Gastroesophageal sphincter (tissue), 4 donors: ENCODE data around the gene RUNX3. TPM values are rescaled to one million over a fixed set of nuclear protein-coding genes. Genes with fewer than 3 reads are reported as not detected.

Experiments used
- ATAC-seq: fragments of 150-250 bp; one replicate; pipeline ENCODE4 v1.9.1; 2016; ENCODE audit warnings: mild to moderate bottlenecking, moderate library complexity
- H3K27ac ChIP-seq, 4 donors: fragments of 200-600 bp; sonication (generic) in 3 of 4; 1 replicate in 3 of 4; 2 replicates in 1 of 4; pipeline ENCODE4 v1.5.1; 2016 to 2019
- H3K27me3 ChIP-seq: fragments of 200-600 bp; sonication (generic); one replicate; pipeline ENCODE4 v1.5.1; 2019
- H3K36me3 ChIP-seq, 2 donors: fragments of 200-600 bp; sonication (generic); one replicate each; pipeline ENCODE4 v1.5.1; 2019; ENCODE audit warnings: control low read depth in 1 of 2
- H3K4me1 ChIP-seq, 3 donors: fragments of 200-600 bp; sonication (generic); 1 replicate in 2 of 3; 2 replicates in 1 of 3; pipeline ENCODE4 v1.5.1; 2016 to 2019; ENCODE audit warnings: control low read depth in 2 of 3
- H3K4me3 ChIP-seq, 2 donors: fragments of 200-600 bp; sonication (generic); one replicate each; pipeline ENCODE4 v1.5.1; 2019; ENCODE audit warnings: mild to moderate bottlenecking in 1 of 2, moderate library complexity in 1 of 2
- H3K9me3 ChIP-seq, 3 donors: fragments of 200-600 bp; sonication (generic); one replicate each; pipeline ENCODE4 v1.5.1; 2017 to 2019; ENCODE audit warnings: control low read depth in 2 of 3
- EP300 ChIP-seq: sonication (generic); formaldehyde crosslinking; IDR thresholded peaks from one replicate; pipeline ENCODE4 v1.6.1; 2017; ENCODE audit warnings: antibody characterized with exemption, mild to moderate bottlenecking
- POLR2A ChIP-seq, 2 donors: fragments of 450-650 bp; IDR thresholded peaks; one replicate each; pipeline ENCODE4 v1.6.1; 2017; ENCODE audit warnings: antibody characterized with exemption in 2 of 2, mild to moderate bottlenecking in 2 of 2, moderate library complexity in 1 of 2
- POLR2AphosphoS5 ChIP-seq: sonication (generic); formaldehyde crosslinking; IDR thresholded peaks from one replicate; pipeline ENCODE4 v1.6.1; 2017; ENCODE audit warnings: antibody characterized with exemption
- WGBS, 2 donors: methylation state at CpG; one replicate each; pipeline ENCODE4 v1.1.5; 2018; ENCODE audit warnings: low coverage in 1 of 2; 5-methylcytosine and 5-hydroxymethylcytosine counted together
- total RNA-seq, 4 donors: library from RNA; depleted of rRNA; stranded (reverse); fragments of >200 nt; gene quantifications; one replicate each; pipeline ENCODE4 v1.1.0, GENCODE V29; 2016
- TF ChIP-seq, protein P1 (sequence below), 4 experiments: fragments of 200-600 bp in 2 of 4; fragments of 450-650 bp in 2 of 4; sonication (generic) in 1 of 4; IDR thresholded peaks; one replicate each; pipeline ENCODE4 v1.5.1; 2017 to 2019; ENCODE audit warnings: antibody characterized with exemption in 4 of 4, mild to moderate bottlenecking in 2 of 4, moderate library complexity in 2 of 4

RUNX3 gene
- total RNA-seq, 4 donors from 2014 or later: 0.62 to 2.0 (median 1.3) TPM

DNA sequence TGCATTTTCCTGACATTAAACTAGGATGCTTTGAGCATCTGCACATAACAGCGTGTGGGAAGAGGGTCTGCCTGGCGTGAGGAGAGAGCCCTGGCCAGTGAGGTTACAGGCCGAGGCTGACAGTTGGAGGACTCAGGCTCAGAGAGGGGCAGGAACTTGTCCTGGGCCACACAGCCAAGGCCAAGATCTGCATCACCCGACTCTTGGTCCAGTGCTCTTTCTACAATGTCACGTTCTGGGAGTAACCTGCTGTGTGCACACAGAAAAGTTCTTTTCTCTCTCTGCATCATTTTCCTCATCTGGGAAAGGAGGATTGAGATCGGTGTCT, 42.8 kb upstream of the RUNX3 start:
- no peak overlapping the region for H3K4me3 ChIP-seq
- H3K36me3 ChIP-seq: no peaks in the 10 kb centered on the region
- ATAC-seq: no peak
- H3K9me3 ChIP-seq: peaks cover 0 to 37% (median 0%) of the 10 kb centered on the region in 3 donors
- TF ChIP-seq POLR2AphosphoS5: no peak
- no peak for TF ChIP-seq POLR2A (IDR thresholded peaks at IDR 0.05)
- no peak for TF ChIP-seq EP300
- TF ChIP-seq, protein P1, sequence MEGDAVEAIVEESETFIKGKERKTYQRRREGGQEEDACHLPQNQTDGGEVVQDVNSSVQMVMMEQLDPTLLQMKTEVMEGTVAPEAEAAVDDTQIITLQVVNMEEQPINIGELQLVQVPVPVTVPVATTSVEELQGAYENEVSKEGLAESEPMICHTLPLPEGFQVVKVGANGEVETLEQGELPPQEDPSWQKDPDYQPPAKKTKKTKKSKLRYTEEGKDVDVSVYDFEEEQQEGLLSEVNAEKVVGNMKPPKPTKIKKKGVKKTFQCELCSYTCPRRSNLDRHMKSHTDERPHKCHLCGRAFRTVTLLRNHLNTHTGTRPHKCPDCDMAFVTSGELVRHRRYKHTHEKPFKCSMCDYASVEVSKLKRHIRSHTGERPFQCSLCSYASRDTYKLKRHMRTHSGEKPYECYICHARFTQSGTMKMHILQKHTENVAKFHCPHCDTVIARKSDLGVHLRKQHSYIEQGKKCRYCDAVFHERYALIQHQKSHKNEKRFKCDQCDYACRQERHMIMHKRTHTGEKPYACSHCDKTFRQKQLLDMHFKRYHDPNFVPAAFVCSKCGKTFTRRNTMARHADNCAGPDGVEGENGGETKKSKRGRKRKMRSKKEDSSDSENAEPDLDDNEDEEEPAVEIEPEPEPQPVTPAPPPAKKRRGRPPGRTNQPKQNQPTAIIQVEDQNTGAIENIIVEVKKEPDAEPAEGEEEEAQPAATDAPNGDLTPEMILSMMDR (IDR thresholded peaks at IDR 0.05): no peak
- H3K27ac ChIP-seq: no peak overlapping the region
- H3K4me1 ChIP-seq: no peaks in the 10 kb centered on the region
- 100% methylated on average over 1 of the region's 6 CpGs; no CpG with 5 or more reads in 1 of the 2 donors for WGBS, 2 donors
- peaks cover 58% of the 10 kb centered on the region for H3K27me3 ChIP-seq

DNA sequence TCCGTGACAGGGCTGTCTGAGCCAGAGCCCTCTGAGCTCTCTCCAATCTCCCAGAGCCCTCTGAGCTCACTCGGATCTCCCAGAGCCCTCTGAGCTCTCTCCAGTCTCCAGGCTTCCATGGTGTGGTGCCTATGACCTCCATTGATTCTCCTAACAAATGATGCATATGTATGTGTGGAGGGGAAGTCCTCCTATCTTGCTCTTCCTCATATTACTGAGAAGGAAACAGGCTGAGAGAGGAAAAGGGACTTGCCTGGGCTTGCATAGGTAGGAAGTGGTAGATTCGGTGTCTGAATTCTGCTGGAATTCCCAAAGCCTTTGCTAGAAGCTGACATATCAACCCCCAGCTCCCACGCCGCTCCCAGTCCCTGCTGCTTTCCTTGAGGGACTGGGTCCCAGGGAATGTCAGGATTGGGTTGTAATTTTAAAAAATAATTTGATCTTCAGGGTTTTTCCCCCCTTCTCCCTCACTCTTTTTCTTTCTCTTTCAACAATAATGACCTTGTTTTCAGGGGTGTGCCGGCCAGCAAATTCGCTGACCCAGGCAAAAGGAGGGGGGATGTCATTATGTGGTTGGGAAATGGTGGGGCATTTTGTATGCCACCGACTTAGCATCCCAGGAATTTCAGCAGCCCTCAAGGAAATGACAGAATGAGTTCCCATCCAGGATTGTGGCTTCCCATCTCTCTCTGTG, 42.3 kb upstream of the RUNX3 start:
- no peaks in the 10 kb centered on the region for H3K4me1 ChIP-seq
- H3K4me3 ChIP-seq: no peak overlapping the region
- TF ChIP-seq POLR2A (IDR thresholded peaks at IDR 0.05) (no peak), POLR2AphosphoS5 (no peak)
- ATAC-seq: no peak
- no peaks in the 10 kb centered on the region for H3K36me3 ChIP-seq
- H3K9me3 ChIP-seq: peaks cover 0 to 36% (median 0%) of the 10 kb centered on the region in 3 donors
- peaks cover 60% of the 10 kb centered on the region for H3K27me3 ChIP-seq
- WGBS, 2 donors: 65 to 82% methylated on average over 4 to 6 of the region's 8 CpGs
- no peak overlapping the region for H3K27ac ChIP-seq

DNA sequence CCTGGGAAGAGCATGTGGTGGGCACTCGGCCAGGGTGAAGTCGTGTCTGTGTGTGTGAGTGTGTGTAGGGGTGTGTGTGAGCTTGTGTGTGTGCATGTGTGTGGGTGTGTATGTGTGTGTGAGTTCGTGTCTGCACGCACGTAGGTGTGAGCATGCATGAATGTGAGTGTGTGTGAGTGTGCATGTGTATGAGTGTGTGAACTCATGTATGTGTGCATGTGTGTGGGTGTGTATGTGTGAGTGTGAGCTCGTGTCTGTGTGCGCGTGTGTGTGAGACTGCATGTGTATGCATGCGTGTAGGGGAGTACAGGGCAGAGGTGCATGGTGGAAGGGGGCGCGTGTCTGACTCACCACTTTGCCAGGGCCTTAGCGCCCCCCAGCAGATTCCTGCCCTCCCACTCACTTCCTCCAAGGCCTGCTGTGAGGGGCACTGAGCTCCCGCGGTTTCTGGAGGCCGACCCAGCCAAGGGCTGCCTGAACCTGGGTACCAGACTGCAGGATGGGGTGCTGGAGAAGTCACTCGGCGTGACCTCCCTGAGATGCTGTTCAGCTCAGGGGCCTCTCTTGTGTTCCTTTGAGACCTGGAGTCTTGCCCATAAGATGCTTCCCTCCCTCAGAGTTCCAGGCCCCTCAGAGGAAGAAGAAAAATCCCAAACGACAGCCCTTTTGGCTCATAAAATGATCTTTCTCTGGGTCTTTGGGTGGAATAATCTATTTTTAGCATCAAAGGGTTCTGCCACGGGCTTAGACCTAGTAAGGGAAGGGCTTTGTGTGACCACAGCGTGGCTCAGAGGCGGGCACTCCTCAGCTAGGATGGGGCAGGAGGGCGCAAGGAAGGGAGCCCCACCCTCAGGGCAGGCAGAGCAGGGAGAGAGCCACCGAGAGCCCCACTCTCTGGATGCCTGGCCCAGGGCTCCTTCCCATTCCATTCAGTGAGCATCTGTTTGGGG, 41.1 kb upstream of the RUNX3 start:
- WGBS, 2 donors: 80 to 89% methylated on average over 1 to 8 of the region's 23 CpGs
- TF ChIP-seq, protein P1 (IDR thresholded peaks at IDR 0.05): no peak
- no peak for TF ChIP-seq POLR2A (IDR thresholded peaks at IDR 0.05)
- no peak for TF ChIP-seq EP300
- no peak for TF ChIP-seq POLR2AphosphoS5
- Histone ChIP-seq H3K4me3 (no peak overlapping the region), H3K36me3 (no peaks in the 10 kb centered on the region), H3K4me1 (no peaks in the 10 kb centered on the region), H3K27me3 (peaks cover 66% of the 10 kb centered on the region), H3K9me3 (peaks cover 0 to 25% (median 0%) of the 10 kb centered on the region in 3 donors), H3K27ac (no peak overlapping the region)
- ATAC-seq: no peak

DNA sequence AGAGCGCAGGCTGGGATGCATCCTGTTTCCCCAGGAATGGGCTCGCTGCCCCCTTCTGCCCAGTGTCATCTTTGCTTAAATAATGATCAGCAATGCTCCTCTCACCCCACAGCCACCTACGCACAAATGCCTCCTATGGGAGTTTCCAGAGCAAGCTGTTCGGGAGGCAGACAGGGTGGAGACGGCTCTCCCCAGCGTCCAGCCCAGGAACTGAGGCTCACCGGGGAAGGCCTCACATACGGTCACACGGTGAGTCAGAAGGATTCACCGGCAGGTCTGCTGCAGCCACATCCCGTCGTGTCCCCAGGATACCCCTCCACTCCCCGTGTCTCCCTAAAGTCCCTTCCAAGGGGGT, 40.3 kb upstream of the RUNX3 start:
- no peaks in the 10 kb centered on the region for H3K4me1 ChIP-seq
- TF ChIP-seq POLR2A (IDR thresholded peaks at IDR 0.05) (no peak), POLR2AphosphoS5 (no peak), EP300 (no peak)
- TF ChIP-seq, protein P1 (IDR thresholded peaks at IDR 0.05): no peak
- ATAC-seq: no peak
- no peaks in the 10 kb centered on the region for H3K36me3 ChIP-seq
- peaks cover 0 to 16% (median 0%) of the 10 kb centered on the region in 3 donors for H3K9me3 ChIP-seq
- peaks cover 71% of the 10 kb centered on the region for H3K27me3 ChIP-seq
- no CpG with 5 or more reads among the region's 13 CpGs for WGBS, 2 donors
- H3K4me3 ChIP-seq: no peak overlapping the region
- no peak overlapping the region for H3K27ac ChIP-seq

DNA sequence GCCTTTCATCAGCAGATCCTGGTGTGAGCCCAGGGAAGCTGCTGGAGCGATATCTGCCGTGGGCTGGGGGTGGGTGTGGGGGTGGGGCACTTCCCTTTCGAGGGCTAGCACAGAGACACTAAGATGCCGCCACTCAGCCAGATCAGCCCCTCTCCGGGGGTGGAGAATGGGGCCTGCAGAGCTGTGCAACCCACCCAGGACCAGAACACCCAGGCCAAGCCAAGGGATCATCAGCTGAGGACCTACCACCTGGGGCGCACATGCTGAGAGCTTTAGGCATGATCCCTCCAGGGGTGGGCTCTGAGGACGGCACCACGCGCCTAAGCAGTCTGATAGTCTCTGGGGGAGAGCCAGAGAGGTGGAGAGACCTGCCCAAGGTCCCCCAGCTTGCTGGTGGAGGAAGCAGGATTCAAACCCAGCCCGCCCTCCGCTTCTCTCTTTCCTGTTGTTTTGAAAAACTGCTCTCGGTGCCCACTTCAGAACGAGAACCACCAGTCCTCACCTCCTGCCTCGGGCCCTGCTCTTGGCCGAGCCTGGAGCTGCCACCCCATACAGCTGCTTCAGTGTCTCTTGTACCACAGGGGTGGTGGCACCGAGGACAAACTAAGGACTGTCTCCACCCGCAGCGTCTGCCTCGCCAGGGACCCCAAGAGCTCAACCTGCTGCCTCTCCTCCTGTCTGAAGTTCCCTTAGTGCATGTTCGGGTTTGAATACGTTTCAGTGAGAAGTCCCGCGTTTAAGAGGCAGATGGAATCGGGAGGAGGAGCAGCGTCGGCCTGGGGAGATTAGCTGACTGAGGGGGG, 39.7 kb upstream of the RUNX3 start:
- TF ChIP-seq POLR2A (IDR thresholded peaks at IDR 0.05): no peak
- no peak for TF ChIP-seq POLR2AphosphoS5
- TF ChIP-seq, protein P1 (IDR thresholded peaks at IDR 0.05): no peak
- TF ChIP-seq EP300: no peak
- H3K4me1 ChIP-seq: no peaks in the 10 kb centered on the region
- peaks cover 77% of the 10 kb centered on the region for H3K27me3 ChIP-seq
- 33 to 71% methylated on average over 3 of the region's 26 CpGs for WGBS, 2 donors
- no peak for ATAC-seq
- peaks cover 0 to 11% (median 0%) of the 10 kb centered on the region in 3 donors for H3K9me3 ChIP-seq
- H3K36me3 ChIP-seq: no peaks in the 10 kb centered on the region
- H3K4me3 ChIP-seq: no peak overlapping the region
- no peak overlapping the region for H3K27ac ChIP-seq
